ENCODE measurements around the gene LPCAT3.
A peak's percentile ranks its signal among the peaks of the same experiment; 100 is the strongest.

The LPCAT3 gene

DNA sequence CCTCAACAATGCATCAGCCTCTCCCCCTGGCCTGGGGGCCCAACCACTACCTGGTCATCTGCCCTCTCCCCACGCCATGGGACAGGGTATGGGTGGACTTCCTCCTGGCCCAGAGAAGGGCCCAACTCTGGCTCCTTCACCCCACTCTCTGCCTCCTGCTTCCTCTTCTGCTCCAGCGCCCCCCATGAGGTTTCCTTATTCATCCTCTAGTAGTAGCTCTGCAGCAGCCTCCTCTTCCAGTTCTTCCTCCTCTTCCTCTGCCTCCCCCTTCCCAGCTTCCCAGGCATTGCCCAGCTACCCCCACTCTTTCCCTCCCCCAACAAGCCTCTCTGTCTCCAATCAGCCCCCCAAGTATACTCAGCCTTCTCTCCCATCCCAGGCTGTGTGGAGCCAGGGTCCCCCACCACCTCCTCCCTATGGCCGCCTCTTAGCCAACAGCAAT, 82.1 kb downstream of the LPCAT3 start:
- Histone ChIP-seq H3K9ac (ENCODE audit: low read length) (no peak overlapping the region), H3K4me3 (ENCODE audit: low read length) (no peak overlapping the region), H3K4me1 (ENCODE audit: control insufficient read depth, insufficient read depth, low read length) (peaks cover 33% of the 10 kb centered on the region)

DNA sequence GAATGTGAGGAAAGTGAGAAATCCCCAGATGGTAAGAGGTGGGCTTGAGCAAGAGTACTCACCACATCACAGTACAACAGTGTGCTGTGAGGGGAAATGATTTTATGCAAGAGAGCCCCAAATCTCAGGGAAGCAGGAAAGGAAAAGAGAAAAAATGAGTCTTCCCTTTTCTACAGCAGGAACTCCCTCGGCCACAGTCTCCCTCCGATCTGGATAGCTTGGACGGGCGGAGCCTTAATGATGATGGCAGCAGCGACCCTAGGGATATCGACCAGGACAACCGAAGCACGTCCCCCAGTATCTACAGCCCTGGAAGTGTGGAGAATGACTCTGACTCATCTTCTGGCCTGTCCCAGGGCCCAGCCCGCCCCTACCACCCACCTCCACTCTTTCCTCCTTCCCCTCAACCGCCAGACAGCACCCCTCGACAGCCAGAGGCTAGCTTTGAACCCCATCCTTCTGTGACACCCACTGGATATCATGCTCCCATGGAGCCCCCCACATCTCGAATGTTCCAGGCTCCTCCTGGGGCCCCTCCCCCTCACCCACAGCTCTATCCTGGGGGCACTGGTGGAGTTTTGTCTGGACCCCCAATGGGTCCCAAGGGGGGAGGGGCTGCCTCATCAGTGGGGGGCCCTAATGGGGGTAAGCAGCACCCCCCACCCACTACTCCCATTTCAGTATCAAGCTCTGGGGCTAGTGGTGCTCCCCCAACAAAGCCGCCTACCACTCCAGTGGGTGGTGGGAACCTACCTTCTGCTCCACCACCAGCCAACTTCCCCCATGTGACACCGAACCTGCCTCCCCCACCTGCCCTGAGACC, 82.7 kb downstream of the LPCAT3 start:
- H3K9ac ChIP-seq (ENCODE audit: low read length), result no peak overlapping the region
- H3K4me1 ChIP-seq (ENCODE audit: control insufficient read depth, insufficient read depth, low read length), result peaks cover 37% of the 10 kb centered on the region
- no peak overlapping the region for H3K4me3 ChIP-seq (ENCODE audit: low read length)
- no peaks in the 10 kb centered on the region for H3K36me3 ChIP-seq (ENCODE audit: control insufficient read depth, insufficient read depth, low read length)
- H3K9me3 ChIP-seq (ENCODE audit: control insufficient read depth, low read length), result no peaks in the 10 kb centered on the region
- no peaks in the 10 kb centered on the region for H3K27me3 ChIP-seq (ENCODE audit: control insufficient read depth, insufficient read depth, low read length)

More for the DNA sequence above, 82.1 kb downstream of the LPCAT3 start:
- Histone ChIP-seq H3K9me3 (ENCODE audit: control insufficient read depth, low read length) (no peaks in the 10 kb centered on the region), H3K36me3 (ENCODE audit: control insufficient read depth, insufficient read depth, low read length) (no peaks in the 10 kb centered on the region), H3K27me3 (ENCODE audit: control insufficient read depth, insufficient read depth, low read length) (no peaks in the 10 kb centered on the region)

DNA sequence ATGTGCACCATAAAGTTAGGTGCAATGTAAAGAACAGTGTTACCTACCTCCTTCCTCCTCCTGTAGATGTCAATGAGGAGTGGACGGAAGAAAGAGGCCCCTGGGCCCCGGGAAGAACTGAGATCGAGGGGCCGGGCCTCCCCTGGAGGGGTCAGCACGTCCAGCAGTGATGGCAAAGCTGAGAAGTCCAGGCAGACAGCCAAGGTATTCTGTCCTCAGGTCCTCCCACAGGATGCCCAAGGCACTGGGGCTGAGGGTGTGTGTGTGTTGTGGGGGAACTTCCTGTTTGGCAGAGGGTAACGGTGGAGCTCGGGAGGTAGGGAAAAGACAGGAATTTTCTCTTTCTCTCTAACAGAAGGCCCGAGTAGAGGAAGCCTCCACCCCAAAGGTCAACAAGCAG, 84.2 kb downstream of the LPCAT3 start:
- no peaks in the 10 kb centered on the region for H3K9me3 ChIP-seq (ENCODE audit: control insufficient read depth, low read length)
- peaks cover 49% of the 10 kb centered on the region for H3K4me1 ChIP-seq (ENCODE audit: control insufficient read depth, insufficient read depth, low read length)
- H3K4me3 ChIP-seq (ENCODE audit: low read length), result no peak overlapping the region
- no peaks in the 10 kb centered on the region for H3K36me3 ChIP-seq (ENCODE audit: control insufficient read depth, insufficient read depth, low read length)
- H3K27me3 ChIP-seq (ENCODE audit: control insufficient read depth, insufficient read depth, low read length), result no peaks in the 10 kb centered on the region
- H3K9ac ChIP-seq (ENCODE audit: low read length), result peak overlapping the region; percentile 48

DNA sequence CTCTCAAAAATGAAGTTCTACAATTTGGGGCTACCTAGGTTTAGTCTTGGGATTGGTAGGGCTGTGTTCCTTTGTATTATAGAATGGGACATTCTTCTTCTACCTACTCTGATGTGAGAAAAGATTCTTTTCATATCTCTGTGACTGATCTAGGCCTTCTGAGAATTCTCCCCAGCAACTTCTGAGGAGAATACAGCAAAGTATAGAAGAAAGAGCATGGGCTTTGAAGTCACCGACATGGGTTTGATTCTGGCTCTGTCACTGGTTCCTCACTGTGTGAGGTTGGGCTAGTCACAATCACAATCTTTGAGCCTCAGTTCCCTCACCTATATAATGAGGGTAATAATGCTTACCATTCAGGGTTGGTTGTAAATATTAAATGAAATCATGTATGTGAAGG, 85.5 kb downstream of the LPCAT3 start:
- Histone ChIP-seq H3K4me1 (ENCODE audit: control insufficient read depth, insufficient read depth, low read length) (peaks cover 45% of the 10 kb centered on the region), H3K9ac (ENCODE audit: low read length) (no peak overlapping the region)

DNA sequence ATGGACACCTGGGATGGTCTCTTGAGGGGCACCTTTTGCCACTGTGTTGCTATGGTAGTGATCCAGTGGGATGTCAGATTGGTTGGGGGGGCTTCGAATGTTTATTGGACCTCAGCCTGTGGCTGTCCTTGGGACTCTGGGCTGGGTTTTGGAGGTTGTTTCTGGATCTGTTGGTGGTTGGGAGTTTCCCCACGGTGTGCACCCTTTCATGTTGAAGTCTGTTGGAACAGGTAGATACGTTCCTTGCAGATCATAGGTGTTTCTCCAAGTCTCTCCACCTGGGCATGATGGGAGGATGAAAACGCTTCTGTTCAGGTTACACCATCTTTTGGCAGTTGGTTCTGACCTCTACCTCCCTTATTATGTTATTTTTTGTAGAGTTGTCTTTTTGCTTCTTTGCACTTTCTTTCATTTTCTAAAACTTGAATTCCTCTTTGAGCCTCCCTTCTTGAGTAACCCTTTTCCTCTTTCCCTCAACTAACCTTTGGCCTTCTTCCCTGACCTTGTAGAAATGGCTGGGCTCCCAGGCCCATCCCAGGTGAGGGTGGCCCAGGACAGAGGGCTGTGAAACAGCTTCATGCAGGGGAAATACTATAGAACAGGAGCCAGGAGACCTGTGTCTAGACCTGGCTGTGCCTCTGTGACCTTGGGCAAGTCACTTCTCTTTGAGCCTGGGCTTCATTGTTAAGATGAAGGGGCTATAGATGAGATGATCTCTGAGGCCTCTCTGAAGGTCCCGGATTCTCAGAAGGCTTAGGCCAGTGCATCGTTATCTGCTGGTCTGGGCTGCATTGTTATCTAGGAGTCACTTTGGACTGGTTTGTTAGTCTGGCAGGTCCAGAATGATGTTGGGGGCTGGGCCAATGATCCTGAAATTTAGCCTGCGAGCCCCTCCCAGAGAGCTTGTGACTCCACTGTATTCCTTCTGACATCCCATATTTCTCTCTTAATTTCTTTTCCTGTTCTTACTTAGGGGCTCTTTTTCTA, 88.5 kb downstream of the LPCAT3 start:
- H3K9me3 ChIP-seq (ENCODE audit: control insufficient read depth, low read length), result no peaks in the 10 kb centered on the region
- no peaks in the 10 kb centered on the region for H3K36me3 ChIP-seq (ENCODE audit: control insufficient read depth, insufficient read depth, low read length)
- peaks cover 57% of the 10 kb centered on the region for H3K4me1 ChIP-seq (ENCODE audit: control insufficient read depth, insufficient read depth, low read length)
- H3K4me3 ChIP-seq (ENCODE audit: low read length), result peak overlapping the region; percentile 74
- peak overlapping the region; percentile 85 for H3K9ac ChIP-seq (ENCODE audit: low read length)
- no peaks in the 10 kb centered on the region for H3K27me3 ChIP-seq (ENCODE audit: control insufficient read depth, insufficient read depth, low read length)

More for the DNA sequence above, 85.5 kb downstream of the LPCAT3 start:
- Histone ChIP-seq H3K4me3 (ENCODE audit: low read length) (no peak overlapping the region), H3K9me3 (ENCODE audit: control insufficient read depth, low read length) (no peaks in the 10 kb centered on the region), H3K36me3 (ENCODE audit: control insufficient read depth, insufficient read depth, low read length) (no peaks in the 10 kb centered on the region), H3K27me3 (ENCODE audit: control insufficient read depth, insufficient read depth, low read length) (no peaks in the 10 kb centered on the region)

DNA sequence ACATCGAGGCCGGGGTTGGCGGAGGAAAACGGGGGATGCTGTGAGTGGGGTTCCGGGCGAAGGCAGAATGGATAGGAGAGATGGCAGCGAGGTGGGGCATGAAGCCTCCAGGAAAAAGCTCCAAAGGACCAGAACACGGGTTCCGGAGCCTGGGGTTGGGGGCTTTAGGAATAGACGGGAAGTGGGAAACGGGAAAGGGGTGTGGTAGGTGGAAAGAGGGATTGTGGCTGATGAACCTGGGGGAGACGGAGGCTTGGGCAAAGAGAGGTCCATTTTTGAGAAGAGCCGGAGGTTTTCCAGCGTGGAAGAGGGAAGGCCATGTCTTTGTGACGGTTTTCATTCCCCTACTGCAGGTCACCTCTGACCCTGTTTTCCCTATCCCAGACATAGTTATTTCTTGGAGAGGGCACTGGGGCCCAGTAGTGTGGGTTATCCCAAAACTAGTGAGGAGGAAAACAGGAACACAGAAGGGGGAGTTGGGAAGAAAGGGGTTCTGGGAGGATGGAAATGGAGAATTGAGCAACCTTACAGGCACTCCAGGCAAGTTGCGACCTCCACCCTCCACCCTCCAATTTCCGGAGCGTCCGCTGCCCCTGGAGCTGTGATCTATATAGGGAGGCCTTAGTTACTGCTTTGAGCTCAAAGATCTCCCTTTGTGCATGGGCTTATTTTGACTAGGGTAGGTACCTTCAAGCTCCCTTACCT, 89.4 kb downstream of the LPCAT3 start:
- Histone ChIP-seq H3K9ac (ENCODE audit: low read length) (peak overlapping the region; percentile 85), H3K9me3 (ENCODE audit: control insufficient read depth, low read length) (no peaks in the 10 kb centered on the region), H3K27me3 (ENCODE audit: control insufficient read depth, insufficient read depth, low read length) (no peaks in the 10 kb centered on the region), H3K4me3 (ENCODE audit: low read length) (peak overlapping the region; percentile 74), H3K36me3 (ENCODE audit: control insufficient read depth, insufficient read depth, low read length) (no peaks in the 10 kb centered on the region), H3K4me1 (ENCODE audit: control insufficient read depth, insufficient read depth, low read length) (peaks cover 60% of the 10 kb centered on the region)

DNA sequence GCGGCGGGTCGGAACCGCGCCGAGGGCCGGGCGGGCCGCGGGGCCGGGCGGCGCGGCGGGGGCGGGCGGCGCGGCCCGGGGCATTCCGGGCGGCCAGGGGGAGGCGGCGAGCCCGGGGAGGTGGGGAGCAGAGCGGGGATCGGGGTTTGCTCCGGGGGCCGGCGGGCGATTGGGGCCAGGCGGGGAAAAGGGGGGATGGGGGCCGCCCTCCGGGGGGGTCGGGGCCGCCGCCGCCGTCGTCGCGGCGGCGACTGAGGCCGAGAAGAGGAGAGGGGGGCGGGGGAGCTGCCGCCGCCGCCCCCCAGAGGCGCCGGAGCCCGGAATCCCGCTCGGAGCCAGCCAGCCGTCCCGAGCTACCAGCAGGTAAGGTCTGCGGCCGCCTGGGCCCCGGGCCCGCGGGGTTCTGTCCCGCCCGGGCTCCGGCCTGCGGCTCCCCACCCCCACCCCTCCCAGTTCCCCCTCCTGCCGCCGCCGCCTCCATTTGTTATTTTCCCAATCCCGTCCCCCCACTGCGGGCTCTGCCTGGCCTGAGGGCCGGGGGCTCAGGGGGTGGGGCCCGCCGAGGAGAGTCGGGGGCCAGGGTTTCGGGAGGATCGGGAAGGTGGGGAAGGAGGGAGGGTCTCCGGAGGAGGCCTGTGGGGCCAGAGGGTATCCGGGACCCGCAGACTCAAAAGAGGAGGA, 90.1 kb downstream of the LPCAT3 start:
- no peaks in the 10 kb centered on the region for H3K27me3 ChIP-seq (ENCODE audit: control insufficient read depth, insufficient read depth, low read length)

DNA sequence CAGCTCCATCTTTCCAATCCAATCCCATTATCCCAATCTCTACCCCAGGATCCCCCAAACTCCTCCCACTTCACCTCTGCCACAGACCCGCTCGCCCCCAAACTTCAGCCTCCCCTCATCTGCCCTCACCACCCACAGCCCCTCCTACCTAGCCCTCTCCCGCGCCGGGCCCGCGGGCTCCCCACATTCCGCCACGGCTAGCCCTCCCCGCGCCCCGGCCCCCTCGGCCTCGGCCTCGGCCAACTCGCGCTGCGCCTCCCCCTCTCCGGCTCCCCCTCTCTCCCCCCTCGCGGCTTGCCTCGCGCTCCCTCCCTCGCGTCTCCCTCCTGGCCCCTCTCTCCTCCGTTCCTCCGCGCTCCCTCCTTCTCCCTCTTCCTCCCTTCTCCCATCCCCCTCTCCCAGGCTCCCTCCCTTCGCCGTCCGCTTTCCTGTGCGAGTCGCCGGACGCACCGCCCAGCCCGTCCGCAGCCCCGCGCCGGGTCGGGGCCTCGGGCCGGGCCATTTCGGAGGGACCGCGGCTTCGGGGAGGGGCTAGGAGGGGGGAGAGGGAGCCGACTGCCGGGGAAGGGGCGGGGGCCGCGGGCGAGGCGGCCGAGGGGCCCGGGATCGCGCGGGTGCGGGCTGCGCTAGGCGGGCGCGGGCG, 90.8 kb downstream of the LPCAT3 start, which contains the start of gene ATN1:
ATN1 (plus strand) TSS at position 581 of the 643 bp plus-strand sequence. CDS start 6,043 bp downstream, outside the sequence.
- H3K27me3 ChIP-seq (ENCODE audit: control insufficient read depth, insufficient read depth, low read length), result no peaks in the 10 kb centered on the region
- H3K9ac ChIP-seq (ENCODE audit: low read length), result peak within 1 kb of the TSS; percentile 90
- H3K4me3 ChIP-seq (ENCODE audit: low read length), result peak within 1 kb of the TSS; percentile 74
- H3K36me3 ChIP-seq (ENCODE audit: control insufficient read depth, insufficient read depth, low read length), result no peaks in the 10 kb centered on the region
- H3K4me1 ChIP-seq (ENCODE audit: control insufficient read depth, insufficient read depth, low read length), result peaks cover 53% of the 10 kb centered on the region
- H3K9me3 ChIP-seq (ENCODE audit: control insufficient read depth, low read length), result no peaks in the 10 kb centered on the region

More for the DNA sequence above, 90.1 kb downstream of the LPCAT3 start:
- Histone ChIP-seq H3K36me3 (ENCODE audit: control insufficient read depth, insufficient read depth, low read length) (no peaks in the 10 kb centered on the region), H3K9ac (ENCODE audit: low read length) (peak overlapping the region; percentile 85), H3K4me1 (ENCODE audit: control insufficient read depth, insufficient read depth, low read length) (peaks cover 53% of the 10 kb centered on the region), H3K9me3 (ENCODE audit: control insufficient read depth, low read length) (no peaks in the 10 kb centered on the region), H3K4me3 (ENCODE audit: low read length) (peak overlapping the region; percentile 74)

All from mucosa of stomach (tissue), 1 donor.